MM.1S (cell line): ENCODE measurements around the gene BCL2L1.

Source experiments
- DNase-seq: peaks from one replicate; pipeline ENCODE4 v3.0.0-alpha.2; 2015
- H2AFZ ChIP-seq: fragments of 300-600 bp; sonication (generic); 2 replicates; pipeline ENCODE4 v1.6.0; 2016; ENCODE audit warnings: antibody characterized with exemption, low read length
- H3F3A ChIP-seq: fragments of 300-600 bp; sonication (generic); 2 replicates; pipeline ENCODE4 v1.6.1; 2016; ENCODE audit warnings: mild to moderate bottlenecking, antibody characterized with exemption, low read length, moderate library complexity, mixed read lengths; ENCODE audit not compliant: insufficient read depth
- H3K27ac ChIP-seq: fragments of 300-600 bp; sonication (generic); 2 replicates; pipeline ENCODE4 v1.5.1; 2016; ENCODE audit warnings: mild to moderate bottlenecking, low read length
- H3K27me3 ChIP-seq: fragments of 300-600 bp; sonication (generic); replicated peaks from 2 replicates; pipeline ENCODE4 v1.6.0; 2016; ENCODE audit warnings: low read length; ENCODE audit not compliant: insufficient read depth
- H3K36me3 ChIP-seq: fragments of 300-600 bp; sonication (generic); replicated peaks from 2 replicates; pipeline ENCODE4 v1.6.1; 2016; ENCODE audit warnings: mild to moderate bottlenecking, low read length, mixed read lengths; ENCODE audit not compliant: insufficient read depth
- H3K4me1 ChIP-seq: fragments of 300-600 bp; sonication (generic); 2 replicates; pipeline ENCODE4 v1.6.1; 2016; ENCODE audit warnings: low read length, mixed read lengths
- H3K4me2 ChIP-seq: fragments of 300-600 bp; sonication (generic); 2 replicates; pipeline ENCODE4 v1.6.0; 2016; ENCODE audit warnings: low read depth, low read length
- H3K4me3 ChIP-seq: fragments of 300-600 bp; sonication (generic); 2 replicates; pipeline ENCODE4 v1.5.1; 2016; ENCODE audit warnings: low read length, mixed read lengths
- H3K79me2 ChIP-seq: fragments of 300-600 bp; sonication (generic); 2 replicates; pipeline ENCODE4 v1.6.1; 2016; ENCODE audit warnings: mixed run types, low read length, mixed read lengths
- H3K9ac ChIP-seq: fragments of 300-600 bp; sonication (generic); 2 replicates; pipeline ENCODE4 v1.6.1; 2016; ENCODE audit warnings: low read length, mixed read lengths
- H3K9me2 ChIP-seq: fragments of 300-600 bp; sonication (generic); replicated peaks from 2 replicates; pipeline ENCODE4 v1.6.1; 2016; ENCODE audit warnings: mild to moderate bottlenecking, low read length, mixed read lengths; ENCODE audit not compliant: insufficient read depth
- H3K9me3 ChIP-seq: fragments of 300-600 bp; sonication (generic); replicated peaks from 2 replicates; pipeline ENCODE4 v1.6.1; 2016; ENCODE audit warnings: mild to moderate bottlenecking, low read length, mixed read lengths; ENCODE audit not compliant: insufficient read depth
- H4K20me1 ChIP-seq: fragments of 300-600 bp; sonication (generic); 2 replicates; pipeline ENCODE4 v1.6.1; 2016; ENCODE audit warnings: mild to moderate bottlenecking, low read length, moderate library complexity, mixed read lengths; ENCODE audit not compliant: insufficient read depth
- CTCF ChIP-seq: fragments of 300-600 bp; sonication (generic); IDR thresholded peaks from 2 replicates; pipeline ENCODE4 v1.5.1; 2016; ENCODE audit warnings: antibody characterized with exemption, low read length, mixed read lengths
- EZH2 ChIP-seq: fragments of 300-600 bp; sonication (generic); optimal IDR thresholded peaks from 2 replicates; pipeline ENCODE3; 2017; ENCODE audit warnings: low read depth, mild to moderate bottlenecking, antibody characterized with exemption, low read length, mixed read lengths
- EZH2phosphoT487 ChIP-seq: fragments of 300-600 bp; sonication (generic); IDR thresholded peaks from 2 replicates; pipeline ENCODE4 v1.6.1; 2018; ENCODE audit warnings: antibody characterized with exemption, low read length

Gene BCL2L1

DNA sequence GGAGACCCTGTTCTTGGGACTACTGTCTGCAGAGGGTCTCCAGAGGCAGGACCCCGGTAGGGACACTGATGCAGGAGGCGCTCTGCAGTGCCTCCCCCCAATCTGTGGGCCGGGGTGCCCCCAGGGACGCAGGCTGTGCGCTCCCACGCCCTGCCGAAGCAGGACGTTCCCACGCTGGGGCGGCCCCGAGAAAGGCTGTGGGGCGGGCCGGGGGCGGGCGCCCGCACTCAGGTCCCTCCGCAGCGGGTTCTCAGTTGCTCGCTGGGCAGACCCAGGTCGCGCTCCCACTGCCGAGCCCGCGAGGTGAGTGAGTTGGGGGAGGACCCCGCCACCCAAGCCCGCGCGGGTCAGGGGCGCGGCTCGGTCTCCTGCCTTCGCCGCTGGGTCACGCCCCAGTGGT lies 85.0 kb downstream of the BCL2L1 start, which contains the start of gene COX4I2:
Gene COX4I2, plus strand, starts transcription at position 253 of the 400 bp plus-strand sequence. CDS start 1,106 bp downstream, outside the sequence.
- Histone ChIP-seq H3K4me1 (no peaks in the 10 kb centered on the region), H3K4me3 (no peak within 1 kb of the TSS), H3K27me3 (no peaks in the 10 kb centered on the region), H4K20me1 (no peaks in the 10 kb centered on the region), H3K36me3 (no peaks in the 10 kb centered on the region), H3K9ac (no peak within 1 kb of the TSS), H3K27ac (no peak within 1 kb of the TSS), H3K79me2 (no peaks in the 10 kb centered on the region), H3F3A (no peaks in the 10 kb centered on the region), H3K9me2 (no peaks in the 10 kb centered on the region), H3K9me3 (no peaks in the 10 kb centered on the region), H2AFZ (no peak within 1 kb of the TSS), H3K4me2 (no peak within 1 kb of the TSS)
- no peak for DNase-seq
- TF ChIP-seq EZH2phosphoT487 = no peak
- no peak for TF ChIP-seq EZH2
- TF ChIP-seq CTCF = no peak

DNA sequence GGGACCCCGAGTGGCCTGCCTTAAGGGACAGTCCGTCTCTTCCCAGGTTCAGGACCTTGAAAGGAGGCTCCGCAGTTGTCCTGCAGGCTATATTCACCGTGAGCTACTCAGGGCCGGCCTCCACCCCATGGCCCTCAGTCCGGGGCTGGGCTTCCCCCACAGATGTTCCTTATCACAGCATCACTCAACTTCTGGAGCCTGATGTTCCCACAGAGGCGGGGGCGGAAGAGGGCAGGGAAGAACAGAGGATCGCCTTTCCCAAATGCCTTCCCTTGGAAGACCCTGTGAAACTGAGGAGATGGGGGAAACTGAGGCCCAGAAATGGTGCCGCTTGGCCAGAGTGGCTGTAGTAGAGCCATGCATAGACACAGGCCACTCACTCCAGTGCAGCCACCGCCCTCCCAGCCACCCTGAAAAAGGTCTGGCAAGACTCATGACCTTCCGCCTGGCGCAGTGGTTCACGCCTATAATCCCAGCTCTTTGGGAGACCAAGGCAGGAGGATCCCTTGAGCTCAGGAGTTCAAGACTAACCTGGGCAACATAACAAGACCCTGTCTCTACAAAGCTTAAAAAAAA lies 89.2 kb downstream of the BCL2L1 start:
- no peak for DNase-seq
- no peaks in the 10 kb centered on the region for H3K27me3 ChIP-seq
- no peaks in the 10 kb centered on the region for H3K79me2 ChIP-seq
- no peaks in the 10 kb centered on the region for H3K9me2 ChIP-seq
- H3K4me3 ChIP-seq = no peak overlapping the region
- H2AFZ ChIP-seq = no peak overlapping the region
- no peaks in the 10 kb centered on the region for H3F3A ChIP-seq
- no peak overlapping the region for H3K9ac ChIP-seq
- no peaks in the 10 kb centered on the region for H3K9me3 ChIP-seq
- no peak overlapping the region for H3K27ac ChIP-seq
- no peaks in the 10 kb centered on the region for H3K36me3 ChIP-seq
- TF ChIP-seq CTCF (no peak), EZH2 (no peak), EZH2phosphoT487 (no peak)
- H3K4me2 ChIP-seq = no peak overlapping the region; the same call in 1 of the 2 replicates
- no peaks in the 10 kb centered on the region for H4K20me1 ChIP-seq
- no peaks in the 10 kb centered on the region for H3K4me1 ChIP-seq

DNA sequence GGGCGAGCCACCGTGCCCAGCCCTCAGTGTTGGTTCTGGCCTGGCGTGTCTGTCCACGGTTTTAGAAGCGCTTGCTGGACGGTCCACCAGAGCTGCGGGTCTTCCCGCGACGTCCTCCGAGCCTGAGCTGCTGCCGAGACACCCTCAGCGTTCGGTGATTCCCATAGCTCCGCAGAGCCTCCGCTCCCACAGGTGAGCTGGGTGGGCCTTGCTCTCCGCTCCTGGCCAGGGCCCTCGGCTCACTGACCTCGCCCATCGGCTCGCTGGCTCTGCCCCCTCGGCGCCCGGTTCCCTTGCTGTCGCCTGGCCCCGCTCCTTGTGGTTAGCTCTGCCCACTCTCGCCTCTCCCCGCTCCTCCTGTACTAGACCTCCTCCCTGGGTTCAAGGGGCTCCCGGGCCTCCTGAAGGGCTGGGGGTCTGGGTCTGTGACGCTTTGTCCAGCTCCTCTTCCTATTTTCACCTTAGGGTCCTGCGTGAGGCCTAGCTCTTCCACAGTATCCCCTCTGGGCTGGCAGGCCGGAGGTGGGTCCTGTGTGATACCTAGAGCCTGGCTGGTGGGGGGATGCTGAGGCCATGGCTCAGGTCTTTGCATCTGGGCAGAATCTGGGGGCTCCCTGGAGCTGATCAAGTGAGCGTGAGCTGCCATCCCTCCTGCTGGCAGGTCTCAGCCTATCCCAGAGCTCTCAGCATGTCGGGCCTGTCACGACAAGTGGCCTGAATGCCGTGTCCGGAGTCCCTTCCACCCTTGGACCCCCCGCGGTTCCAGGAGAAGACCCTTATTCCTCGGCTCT lies 89.9 kb downstream of the BCL2L1 start:
- Histone ChIP-seq H3K4me3 (no peak overlapping the region), H3K4me2 (no peak overlapping the region), H3K9me3 (no peaks in the 10 kb centered on the region), H3K36me3 (no peaks in the 10 kb centered on the region), H3K9ac (no peak overlapping the region), H3F3A (no peaks in the 10 kb centered on the region), H3K79me2 (no peaks in the 10 kb centered on the region), H3K4me1 (no peaks in the 10 kb centered on the region), H3K27ac (no peak overlapping the region), H4K20me1 (no peaks in the 10 kb centered on the region), H3K27me3 (no peaks in the 10 kb centered on the region), H2AFZ (no peak overlapping the region), H3K9me2 (no peaks in the 10 kb centered on the region)
- no peak for DNase-seq
- TF ChIP-seq EZH2phosphoT487 (no peak), EZH2 (no peak), CTCF (no peak)
